GM12892 (cell line): ENCODE data around the gene MTFR1L.

Experiments used
- DNase-seq: peaks from one replicate; pipeline ENCODE4 v3.0.0; 2011; ENCODE audit not compliant: insufficient read length
- FAIRE-seq: peaks from 2 replicates; lab custom pipeline; 2011; peaks lifted over from hg19 to GRCh38; lab: Jason Lieb, UNC
- POLR2A ChIP-seq: IDR thresholded peaks from 2 replicates; pipeline ENCODE4 v1.6.1; 2011; ENCODE audit warnings: low read depth, low read length, control low read depth
- POLR2AphosphoS5 ChIP-seq: IDR thresholded peaks from 2 replicates; pipeline ENCODE4 v1.6.1; 2011; ENCODE audit warnings: low read depth, low read length, control low read depth
- TAF1 ChIP-seq: IDR thresholded peaks from 2 replicates; pipeline ENCODE4 v1.6.1; 2011; ENCODE audit warnings: low read depth, mild to moderate bottlenecking, control low read depth, low read length, borderline replicate concordance

The MTFR1L gene

GRCh38 chr1:25858906-25859789, 39.4 kb downstream of the MTFR1L start, which contains the start of gene AUNIP:
Gene AUNIP, minus strand, starts transcription at chr1:25859457. Its CDS starts 100 bp downstream, at chr1:25859357.
- peak; percentile 90 for DNase-seq
- TF ChIP-seq POLR2A: peak; percentile 87
- peak; percentile 95 for TF ChIP-seq TAF1
- TF ChIP-seq POLR2AphosphoS5: peak; percentile 78
- FAIRE-seq: peak; percentile 94

- DNase-seq (no peak), FAIRE-seq (no peak)
- TF ChIP-seq TAF1 (no peak), POLR2AphosphoS5 (no peak), POLR2A (no peak)
Measured at GRCh38 chr1:25861316-25862286, 41.8 kb downstream of the MTFR1L start.

- TF ChIP-seq POLR2AphosphoS5: no peak
- TF ChIP-seq POLR2A: no peak
- no peak for TF ChIP-seq TAF1
- no peak for DNase-seq
- FAIRE-seq: no peak
Measured at GRCh38 chr1:25862785-25863485, 43.2 kb downstream of the MTFR1L start.

GRCh38 chr1:25863486-25864262, 43.9 kb downstream of the MTFR1L start:
- TF ChIP-seq TAF1: no peak
- DNase-seq (no peak), FAIRE-seq (no peak)

GRCh38 chr1:25864434-25864833, 44.7 kb downstream of the MTFR1L start:
- FAIRE-seq (no peak), DNase-seq (no peak)
- no peak for TF ChIP-seq POLR2AphosphoS5
- TF ChIP-seq POLR2A: no peak
- no peak for TF ChIP-seq TAF1

GRCh38 chr1:25866288-25866687, 46.5 kb downstream of the MTFR1L start:
- FAIRE-seq (no peak), DNase-seq (no peak)
- TF ChIP-seq TAF1: no peak
- TF ChIP-seq POLR2AphosphoS5: no peak
- TF ChIP-seq POLR2A: no peak

- no peak for TF ChIP-seq TAF1
- no peak for TF ChIP-seq POLR2AphosphoS5
- TF ChIP-seq POLR2A: no peak
- FAIRE-seq (no peak), DNase-seq (no peak)
Measured at GRCh38 chr1:25867210-25867991, 47.6 kb downstream of the MTFR1L start.

- no peak for DNase-seq
- no peak for FAIRE-seq
- no peak for TF ChIP-seq POLR2A
- TF ChIP-seq POLR2AphosphoS5: no peak
- TF ChIP-seq TAF1: no peak
Measured at GRCh38 chr1:25869909-25870606, 50.3 kb downstream of the MTFR1L start.

- TF ChIP-seq POLR2A (no peak), TAF1 (no peak), POLR2AphosphoS5 (no peak)
- FAIRE-seq (no peak), DNase-seq (no peak)
Measured at GRCh38 chr1:25870614-25871013, 50.9 kb downstream of the MTFR1L start.
